Measurements from ENCODE around the gene LRRC8E. TPM values are rescaled to one million over a fixed set of nuclear protein-coding genes. Genes with fewer than 3 reads are reported as not detected.

LRRC8E gene
- total RNA-seq, 1 experiment from 2014 or later = 0.08 TPM

DNA sequence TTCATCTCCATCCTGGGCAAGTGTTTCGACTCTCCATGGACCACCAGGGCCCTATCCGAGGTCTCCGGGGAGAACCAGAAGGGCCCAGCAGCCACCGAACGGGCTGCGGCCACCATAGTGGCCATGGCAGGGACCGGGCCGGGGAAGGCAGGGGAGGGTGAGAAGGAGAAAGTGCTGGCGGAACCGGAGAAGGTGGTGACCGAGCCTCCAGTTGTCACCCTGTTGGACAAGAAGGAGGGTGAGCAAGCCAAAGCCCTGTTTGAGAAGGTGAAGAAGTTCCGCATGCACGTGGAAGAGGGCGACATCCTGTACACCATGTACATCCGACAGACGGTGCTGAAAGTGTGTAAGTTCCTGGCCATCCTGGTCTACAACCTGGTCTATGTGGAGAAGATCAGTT is 10.7 kb downstream of the LRRC8E start:
- DNase-seq (ENCODE audit: low read depth, low spot score) = no peak
- in situ Hi-C loops (cut with HindIII; ENCODE audit: low pct_unique_long_range_greater_than_20kb, low sequenced_read_pairs) = no loop called here

DNA sequence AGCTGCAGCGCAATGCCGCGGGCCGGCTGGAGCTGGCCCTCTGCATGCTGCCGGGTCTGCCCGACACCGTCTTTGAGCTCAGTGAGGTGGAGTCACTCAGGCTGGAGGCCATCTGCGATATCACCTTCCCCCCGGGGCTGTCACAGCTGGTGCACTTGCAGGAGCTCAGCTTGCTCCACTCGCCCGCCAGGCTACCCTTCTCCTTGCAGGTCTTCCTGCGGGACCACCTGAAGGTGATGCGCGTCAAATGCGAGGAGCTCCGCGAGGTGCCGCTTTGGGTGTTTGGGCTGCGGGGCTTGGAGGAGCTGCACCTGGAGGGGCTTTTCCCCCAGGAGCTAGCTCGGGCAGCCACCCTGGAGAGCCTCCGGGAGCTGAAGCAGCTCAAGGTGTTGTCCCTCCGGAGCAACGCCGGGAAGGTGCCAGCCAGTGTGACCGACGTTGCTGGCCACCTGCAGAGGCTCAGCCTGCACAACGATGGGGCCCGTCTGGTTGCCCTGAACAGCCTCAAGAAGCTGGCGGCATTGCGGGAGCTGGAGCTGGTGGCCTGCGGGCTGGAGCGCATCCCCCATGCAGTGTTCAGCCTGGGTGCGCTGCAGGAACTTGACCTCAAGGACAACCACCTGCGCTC is 11.6 kb downstream of the LRRC8E start:
- DNase-seq (ENCODE audit: low read depth, low spot score) = no peak
- in situ Hi-C loops (cut with HindIII; ENCODE audit: low pct_unique_long_range_greater_than_20kb, low sequenced_read_pairs) = no loop called here

DNA sequence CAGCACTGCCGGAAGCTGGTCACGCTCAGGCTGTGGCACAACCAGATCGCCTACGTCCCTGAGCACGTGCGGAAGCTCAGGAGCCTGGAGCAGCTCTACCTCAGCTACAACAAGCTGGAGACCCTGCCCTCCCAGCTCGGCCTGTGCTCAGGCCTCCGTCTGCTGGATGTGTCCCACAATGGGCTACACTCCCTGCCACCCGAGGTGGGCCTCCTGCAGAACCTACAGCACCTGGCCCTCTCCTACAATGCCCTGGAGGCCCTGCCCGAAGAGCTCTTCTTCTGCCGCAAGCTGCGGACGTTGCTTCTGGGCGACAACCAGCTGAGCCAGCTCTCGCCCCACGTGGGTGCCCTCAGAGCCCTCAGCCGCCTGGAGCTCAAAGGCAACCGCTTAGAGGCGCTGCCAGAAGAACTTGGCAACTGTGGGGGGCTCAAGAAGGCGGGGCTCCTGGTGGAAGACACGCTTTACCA is 12.1 kb downstream of the LRRC8E start:
- in situ Hi-C loops (cut with HindIII; ENCODE audit: low pct_unique_long_range_greater_than_20kb, low sequenced_read_pairs) = no loop called here
- no peak for DNase-seq (ENCODE audit: low read depth, low spot score)

DNA sequence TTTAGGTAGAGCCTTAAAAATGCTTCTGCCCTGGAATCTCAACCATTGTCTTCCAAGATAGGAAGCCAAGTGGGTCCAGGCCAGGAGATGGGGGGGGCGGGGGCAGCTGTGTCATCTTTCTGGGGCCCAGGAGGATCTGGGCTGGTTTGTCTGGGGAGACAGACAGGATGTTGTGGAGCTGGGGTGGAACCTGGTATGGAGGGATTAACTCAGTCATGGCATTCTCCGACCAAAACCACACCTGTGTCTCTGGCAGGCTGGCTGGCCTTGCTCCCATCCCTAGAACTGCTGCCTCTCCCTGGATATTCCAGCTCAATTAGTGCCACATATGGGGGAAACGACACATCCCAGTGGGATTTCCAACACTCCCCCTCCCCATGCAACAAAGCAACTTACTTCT is 12.6 kb downstream of the LRRC8E start:
- no peak for DNase-seq (ENCODE audit: low read depth, low spot score)
- in situ Hi-C loops (cut with HindIII; ENCODE audit: low pct_unique_long_range_greater_than_20kb, low sequenced_read_pairs) = no loop called here

GRCh38 chr19:7901337-7901736 is 13.0 kb downstream of the LRRC8E start:
- in situ Hi-C loops (cut with HindIII; ENCODE audit: low pct_unique_long_range_greater_than_20kb, low sequenced_read_pairs) = no loop called here

DNA sequence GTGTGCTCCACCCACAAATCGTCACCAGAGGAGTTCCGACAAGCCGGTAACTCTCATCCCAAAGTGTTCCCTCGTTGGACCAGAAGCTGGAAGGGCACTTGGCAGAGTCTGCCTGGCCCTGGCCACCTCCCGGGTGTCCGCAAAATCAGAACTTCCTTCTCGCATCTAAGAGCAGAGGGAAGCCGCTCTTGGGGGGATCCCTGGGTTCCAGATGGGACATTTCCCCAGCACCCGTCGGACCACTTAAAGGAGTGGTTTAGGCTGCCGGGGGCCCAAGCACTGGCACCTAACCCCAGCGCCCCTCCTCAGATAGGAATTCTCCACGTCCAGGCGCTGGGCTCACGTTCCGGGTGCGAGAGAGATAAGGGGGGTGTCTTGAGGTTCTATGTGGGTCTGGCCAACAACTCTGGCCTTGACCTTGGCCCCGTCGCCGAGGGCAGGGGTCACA is 14.5 kb downstream of the LRRC8E start:
- no peak for DNase-seq (ENCODE audit: low read depth, low spot score)
- in situ Hi-C loops (cut with HindIII; ENCODE audit: low pct_unique_long_range_greater_than_20kb, low sequenced_read_pairs) = no loop called here

More at GRCh38 chr19:7901337-7901736, 13.0 kb downstream of the LRRC8E start:
- DNase-seq (ENCODE audit: low read depth, low spot score) = no peak

DNA sequence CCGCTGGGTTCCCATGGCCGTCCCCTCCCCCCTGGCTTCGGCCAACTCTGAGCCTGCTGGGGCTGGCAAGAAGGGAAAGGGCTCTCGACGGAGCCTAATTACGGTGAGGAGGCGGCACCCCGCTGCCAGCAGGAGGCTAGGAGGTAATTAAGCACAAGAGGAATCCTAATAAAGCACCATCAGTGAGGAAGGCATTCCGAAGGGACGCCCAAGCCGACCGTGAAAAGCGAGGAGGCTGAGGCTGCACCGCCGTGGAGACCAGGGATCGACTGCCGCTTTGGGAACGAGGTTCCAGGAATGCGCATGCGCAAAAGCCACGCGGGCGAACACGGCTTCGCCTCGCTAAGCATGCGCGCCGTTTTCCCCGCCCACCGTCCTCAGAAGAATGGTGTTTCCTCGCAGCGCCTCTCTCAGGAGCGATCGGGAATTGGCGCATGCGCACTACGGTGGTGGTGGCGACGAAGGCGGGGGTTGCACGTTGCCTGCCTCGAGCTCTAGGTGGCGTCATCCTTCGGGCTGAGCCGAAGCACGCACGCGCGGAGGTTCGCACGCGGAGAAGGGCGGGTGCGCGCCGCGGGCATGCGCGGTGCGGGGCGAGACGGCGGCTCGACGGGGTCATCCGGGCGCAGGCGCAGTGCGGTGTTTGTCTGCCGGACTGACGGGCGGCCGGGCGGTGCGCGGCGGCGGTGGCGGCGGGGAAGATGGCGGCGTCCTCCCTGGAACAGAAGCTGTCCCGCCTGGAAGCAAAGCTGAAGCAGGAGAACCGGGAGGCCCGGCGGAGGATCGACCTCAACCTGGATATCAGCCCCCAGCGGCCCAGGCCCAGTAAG is 15.1 kb downstream of the LRRC8E start, which contains the start of gene MAP2K7:
TSS of gene MAP2K7 (plus strand) at position 634 of the 830 bp plus-strand sequence. CDS start at position 702, 68 bp downstream.
- in situ Hi-C loops (cut with HindIII; ENCODE audit: low pct_unique_long_range_greater_than_20kb, low sequenced_read_pairs) = no loop called here
- peak; percentile 98 for DNase-seq (ENCODE audit: low read depth, low spot score)

GRCh38 chr19:7904074-7905020 is 16.0 kb downstream of the LRRC8E start:
- in situ Hi-C loops (cut with HindIII; ENCODE audit: low pct_unique_long_range_greater_than_20kb, low sequenced_read_pairs) = no loop called here
- DNase-seq (ENCODE audit: low read depth, low spot score) = no peak

GRCh38 chr19:7905268-7905667 is 17.0 kb downstream of the LRRC8E start:
- in situ Hi-C loops (cut with HindIII; ENCODE audit: low pct_unique_long_range_greater_than_20kb, low sequenced_read_pairs) = no loop called here
- DNase-seq (ENCODE audit: low read depth, low spot score) = no peak

DNA sequence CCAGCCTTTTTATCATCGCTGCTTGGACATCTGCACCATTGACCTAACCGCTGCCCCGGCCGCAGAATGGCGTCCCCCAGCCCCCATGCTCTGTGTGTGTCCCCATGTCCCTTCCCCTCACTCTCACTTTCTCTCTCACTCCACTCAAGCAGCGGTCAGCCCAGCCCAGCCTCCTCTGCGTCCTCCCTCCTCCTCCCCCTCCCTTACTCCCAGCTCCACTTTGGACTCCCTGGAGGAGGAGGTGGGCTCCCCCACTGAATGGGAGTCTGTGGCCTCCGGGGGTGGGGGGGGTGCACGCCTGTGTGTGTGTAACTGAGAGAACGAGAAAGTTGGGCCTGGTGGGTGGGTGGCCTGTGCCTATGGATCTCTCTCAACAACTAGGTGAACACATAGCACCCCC is 17.5 kb downstream of the LRRC8E start:
- in situ Hi-C loops (cut with HindIII; ENCODE audit: low pct_unique_long_range_greater_than_20kb, low sequenced_read_pairs) = no loop called here
- DNase-seq (ENCODE audit: low read depth, low spot score) = no peak

DNA sequence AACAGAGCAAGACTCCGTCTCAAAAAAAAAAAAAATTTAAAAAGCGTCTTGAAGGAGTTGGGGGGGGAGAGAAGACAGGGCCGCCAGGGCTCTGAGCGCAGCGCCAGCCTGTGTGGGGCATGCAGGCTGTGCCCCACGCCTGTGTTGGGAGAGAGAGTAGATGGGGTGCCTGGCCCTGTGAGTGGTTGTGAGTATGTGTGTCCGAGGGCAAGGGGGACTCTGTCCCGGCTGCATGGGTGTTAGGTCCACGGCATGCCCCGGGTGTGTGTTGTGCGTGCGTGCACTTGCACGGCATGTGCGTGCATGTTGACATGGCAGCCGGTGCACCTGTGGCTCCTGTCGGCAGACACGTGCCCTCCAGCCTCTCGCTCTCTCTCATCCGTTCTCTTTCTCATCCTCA is 18.8 kb downstream of the LRRC8E start:
- DNase-seq (ENCODE audit: low read depth, low spot score) = no peak
- in situ Hi-C loops (cut with HindIII; ENCODE audit: low pct_unique_long_range_greater_than_20kb, low sequenced_read_pairs) = no loop called here

GRCh38 chr19:7907544-7907943 is 19.2 kb downstream of the LRRC8E start:
- in situ Hi-C loops (cut with HindIII; ENCODE audit: low pct_unique_long_range_greater_than_20kb, low sequenced_read_pairs) = no loop called here
- DNase-seq (ENCODE audit: low read depth, low spot score) = no peak

DNA sequence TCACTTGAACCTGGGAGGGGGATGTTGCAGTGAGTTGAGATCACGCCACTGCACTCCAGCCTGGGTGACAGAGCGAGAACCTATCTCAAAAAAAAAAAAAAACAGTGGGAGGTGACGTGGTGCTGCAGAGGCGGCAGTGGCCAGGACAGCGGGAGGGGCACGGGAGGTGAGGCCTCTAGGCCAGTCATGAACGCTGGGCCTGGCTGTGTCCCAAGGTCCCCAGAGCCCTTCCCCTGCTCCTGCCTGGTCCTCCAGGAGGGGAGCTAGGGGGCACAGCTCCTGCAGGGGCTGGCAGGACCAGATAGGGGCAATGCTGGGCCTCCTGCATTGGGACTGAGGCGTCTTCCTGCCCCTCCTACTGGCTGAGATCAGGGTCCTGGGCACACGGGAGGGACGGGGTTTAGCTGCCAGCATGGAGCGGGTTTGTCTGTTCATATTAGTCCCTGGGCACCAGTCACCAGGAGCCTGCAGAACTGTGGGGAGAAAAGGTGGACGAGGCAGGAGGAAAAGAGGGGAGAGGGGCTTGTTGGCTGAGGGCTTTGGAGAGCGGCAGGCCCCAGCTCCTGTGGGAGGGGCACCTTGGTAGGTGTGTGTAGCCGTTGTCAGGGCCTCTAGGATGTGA is 19.9 kb downstream of the LRRC8E start:
- in situ Hi-C loops (cut with HindIII; ENCODE audit: low pct_unique_long_range_greater_than_20kb, low sequenced_read_pairs) = no loop called here
- DNase-seq (ENCODE audit: low read depth, low spot score) = no peak

DNA sequence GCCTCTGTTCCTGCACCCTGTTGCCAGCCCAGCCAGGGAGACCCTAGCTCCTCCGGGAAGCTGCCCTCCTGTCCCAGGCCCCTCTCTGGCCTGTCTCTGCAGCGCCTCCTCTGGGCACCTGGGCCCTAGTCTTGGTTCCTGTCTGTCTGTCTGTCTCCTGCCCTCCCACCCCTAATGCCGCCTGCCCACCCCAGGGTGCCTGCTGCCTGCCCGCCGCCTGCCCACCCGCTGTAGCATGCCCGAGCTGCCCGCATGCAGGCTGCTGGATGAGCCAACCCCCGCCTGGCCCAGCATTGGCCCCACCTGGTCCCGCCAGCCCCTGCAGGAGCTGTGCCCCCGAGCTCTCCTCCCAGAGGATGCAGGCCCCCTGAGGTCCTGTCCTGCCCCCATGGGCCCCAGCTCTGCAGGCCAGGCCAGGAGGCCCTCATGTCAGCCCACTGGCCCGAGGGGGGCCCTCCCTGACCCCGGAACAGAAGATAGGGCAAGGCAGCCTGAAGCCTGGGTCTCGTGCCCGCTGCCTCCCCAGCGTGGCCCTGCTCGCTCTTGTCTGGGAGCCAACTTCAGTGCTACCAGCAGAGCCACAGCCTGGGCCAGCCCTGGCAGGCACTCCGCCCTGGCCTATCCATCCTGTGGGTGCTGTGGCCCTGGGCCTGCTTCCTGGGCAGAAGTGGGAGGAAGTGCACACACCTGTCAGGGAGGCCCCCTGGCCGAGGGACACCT is 20.6 kb downstream of the LRRC8E start:
- DNase-seq (ENCODE audit: low read depth, low spot score) = no peak
- in situ Hi-C loops (cut with HindIII; ENCODE audit: low pct_unique_long_range_greater_than_20kb, low sequenced_read_pairs) = no loop called here

GRCh38 chr19:7909471-7910067 is 21.3 kb downstream of the LRRC8E start:
- in situ Hi-C loops (cut with HindIII; ENCODE audit: low pct_unique_long_range_greater_than_20kb, low sequenced_read_pairs) = no loop called here
- no peak for DNase-seq (ENCODE audit: low read depth, low spot score)

GRCh38 chr19:7910321-7911161 is 22.2 kb downstream of the LRRC8E start:
- in situ Hi-C loops (cut with HindIII; ENCODE audit: low pct_unique_long_range_greater_than_20kb, low sequenced_read_pairs) = no loop called here
- no peak for DNase-seq (ENCODE audit: low read depth, low spot score)
